Mucosa of descending colon (tissue), 3 donors: ENCODE results near the gene PXK. TPM values are rescaled to one million over a fixed set of nuclear protein-coding genes. Genes with fewer than 3 reads are reported as not detected.

Experiments
- ATAC-seq: fragments of 200-7000 bp; cut with Tn5 transposase; one replicate; pipeline ENCODE4 v1.9.1; 2020; ENCODE audit warnings: mild to moderate bottlenecking, moderate library complexity
- DNase-seq, 3 donors: peaks; one replicate each; pipeline ENCODE4 v3.0.0-alpha.2; 2020
- H3K36me3 ChIP-seq: fragments of 200-600 bp; one replicate; pipeline ENCODE4 v1.8.0; 2021; ENCODE audit warnings: low read depth, mild to moderate bottlenecking
- H3K4me1 ChIP-seq: fragments of 200-600 bp; one replicate; pipeline ENCODE4 v1.8.0; 2021; ENCODE audit warnings: low read depth, mild to moderate bottlenecking
- H3K4me3 ChIP-seq: fragments of 200-600 bp; one replicate; pipeline ENCODE4 v1.8.0; 2021; ENCODE audit warnings: mild to moderate bottlenecking
- H3K9me3 ChIP-seq: fragments of 200-600 bp; one replicate; pipeline ENCODE4 v1.8.0; 2021; ENCODE audit warnings: mild to moderate bottlenecking
- intact Hi-C, 2 donors: fragments of 100-400 bp; cut with DNase I in 1 of 2; cut with micrococcal nuclease in 1 of 2; formaldehyde crosslinking; loops; one replicate each; pipeline versions ENCODE4 v1.11.0 to v1.11.1; 2022; cut with DNase I, micrococcal nuclease
- total RNA-seq, 3 donors: library from RNA; stranded (reverse); fragmentation: NEBNext Ultra II Directional in 2 of 3; extraction: Animal tissue kit (Norgen Biotek cat#: 25700) in 2 of 3; gene quantifications; one replicate each; pipeline versions ENCODE4 v1.2.1 to v1.2.4, GENCODE V29; 2021 to 2023
- TF ChIP-seq, protein P1 (sequence below): fragments of 200-600 bp; IDR thresholded peaks from one replicate; pipeline ENCODE4 v1.8.0; 2022; ENCODE audit warnings: antibody characterized with exemption, mild to moderate bottlenecking
- donor health status: DM: no; HTN: no; CAD: no; lungs with moderate emphysema.
- donor health status: DM: no; HTN: no; CAD: no.
- donor health status: DM: no; HTN: yes; CAD: no.

PXK gene
- total RNA-seq, 3 donors from 2014 or later = 14.5 to 33.4 (median 19.5) TPM

DNA sequence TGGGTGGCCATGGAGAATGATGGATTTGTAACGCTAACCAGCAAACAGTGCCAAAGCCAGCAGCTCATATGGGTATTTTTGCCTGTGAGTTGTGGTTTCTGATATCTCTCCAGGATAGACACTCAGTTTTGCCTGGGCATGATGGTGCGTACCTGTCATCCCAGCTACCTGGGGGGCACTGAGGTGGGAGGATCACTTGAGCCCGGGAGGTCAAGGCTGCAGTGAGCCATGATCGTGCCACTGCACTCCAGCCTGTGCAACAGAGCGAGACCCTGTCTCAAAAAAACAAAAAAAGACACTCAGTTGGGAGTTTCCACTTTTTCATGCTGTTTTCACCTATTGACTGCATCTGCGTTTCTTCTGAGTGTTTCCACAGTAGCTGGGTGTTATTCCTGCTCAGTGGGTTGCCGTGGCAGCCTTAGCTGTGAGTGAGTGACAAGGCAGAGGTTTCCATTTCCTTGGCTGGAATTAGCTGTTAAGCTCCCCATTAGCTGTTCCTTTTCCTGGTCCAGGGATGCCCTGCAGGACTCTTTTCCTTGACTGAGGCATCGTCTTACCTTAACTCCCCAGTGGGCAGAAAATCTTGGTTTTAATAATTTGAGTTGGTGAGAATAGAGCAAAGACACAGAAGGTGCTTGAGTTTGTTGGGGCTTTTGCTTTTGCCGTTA, 40.9 kb upstream of the PXK start:
- Histone ChIP-seq H3K4me3 (no peak overlapping the region), H3K9me3 (no peaks in the 10 kb centered on the region), H3K36me3 (no peaks in the 10 kb centered on the region), H3K4me1 (no peaks in the 10 kb centered on the region)
- DNase-seq = no peak
- intact Hi-C loops = no loop called here
- TF ChIP-seq, protein P1, sequence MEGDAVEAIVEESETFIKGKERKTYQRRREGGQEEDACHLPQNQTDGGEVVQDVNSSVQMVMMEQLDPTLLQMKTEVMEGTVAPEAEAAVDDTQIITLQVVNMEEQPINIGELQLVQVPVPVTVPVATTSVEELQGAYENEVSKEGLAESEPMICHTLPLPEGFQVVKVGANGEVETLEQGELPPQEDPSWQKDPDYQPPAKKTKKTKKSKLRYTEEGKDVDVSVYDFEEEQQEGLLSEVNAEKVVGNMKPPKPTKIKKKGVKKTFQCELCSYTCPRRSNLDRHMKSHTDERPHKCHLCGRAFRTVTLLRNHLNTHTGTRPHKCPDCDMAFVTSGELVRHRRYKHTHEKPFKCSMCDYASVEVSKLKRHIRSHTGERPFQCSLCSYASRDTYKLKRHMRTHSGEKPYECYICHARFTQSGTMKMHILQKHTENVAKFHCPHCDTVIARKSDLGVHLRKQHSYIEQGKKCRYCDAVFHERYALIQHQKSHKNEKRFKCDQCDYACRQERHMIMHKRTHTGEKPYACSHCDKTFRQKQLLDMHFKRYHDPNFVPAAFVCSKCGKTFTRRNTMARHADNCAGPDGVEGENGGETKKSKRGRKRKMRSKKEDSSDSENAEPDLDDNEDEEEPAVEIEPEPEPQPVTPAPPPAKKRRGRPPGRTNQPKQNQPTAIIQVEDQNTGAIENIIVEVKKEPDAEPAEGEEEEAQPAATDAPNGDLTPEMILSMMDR = no peak
- no peak for ATAC-seq

DNA sequence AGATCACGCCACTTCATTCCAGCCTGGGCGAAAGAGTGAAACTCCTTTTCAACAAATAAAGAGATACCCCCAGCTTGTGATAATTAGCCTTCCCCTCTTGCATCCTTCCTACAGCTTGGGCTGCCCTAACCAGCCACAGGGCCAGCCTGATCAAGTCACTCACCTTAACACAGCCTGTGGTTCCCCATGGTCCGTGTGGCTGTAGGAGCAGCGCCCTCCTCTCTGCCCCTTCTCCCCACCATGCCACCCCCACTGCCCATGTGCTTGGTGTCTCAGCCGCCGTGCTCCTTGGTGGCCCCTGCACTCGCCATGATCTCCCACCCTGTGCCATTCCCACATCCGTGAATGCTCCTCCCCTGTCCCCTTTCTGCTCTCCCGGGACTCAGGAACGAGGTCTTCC, 39.8 kb upstream of the PXK start:
- Histone ChIP-seq H3K4me3 (no peak overlapping the region), H3K4me1 (no peaks in the 10 kb centered on the region), H3K36me3 (no peaks in the 10 kb centered on the region), H3K9me3 (no peaks in the 10 kb centered on the region)
- TF ChIP-seq, protein P1 = no peak
- DNase-seq (no peak), ATAC-seq (no peak)
- intact Hi-C loops = no loop called here

DNA sequence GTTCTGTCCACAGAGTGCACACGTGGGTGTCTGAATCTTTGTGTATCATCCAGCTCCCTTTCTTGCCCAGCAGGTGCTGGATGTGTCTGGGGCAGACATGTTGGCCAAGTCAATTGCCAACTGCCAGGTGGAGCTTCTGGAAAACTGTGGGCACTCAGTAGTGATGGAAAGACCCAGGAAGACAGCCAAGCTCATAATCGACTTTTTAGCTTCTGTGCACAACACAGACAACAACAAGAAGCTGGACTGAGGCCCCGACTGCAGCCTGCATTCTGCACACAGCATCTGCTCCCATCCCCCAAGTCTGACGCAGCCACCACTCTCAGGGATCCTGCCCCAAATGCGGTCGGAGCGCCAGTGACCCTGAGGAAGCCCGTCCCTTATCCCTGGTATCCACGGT, 39.2 kb upstream of the PXK start:
- intact Hi-C loops = no loop called here
- TF ChIP-seq, protein P1 = no peak
- ATAC-seq = no peak

DNA sequence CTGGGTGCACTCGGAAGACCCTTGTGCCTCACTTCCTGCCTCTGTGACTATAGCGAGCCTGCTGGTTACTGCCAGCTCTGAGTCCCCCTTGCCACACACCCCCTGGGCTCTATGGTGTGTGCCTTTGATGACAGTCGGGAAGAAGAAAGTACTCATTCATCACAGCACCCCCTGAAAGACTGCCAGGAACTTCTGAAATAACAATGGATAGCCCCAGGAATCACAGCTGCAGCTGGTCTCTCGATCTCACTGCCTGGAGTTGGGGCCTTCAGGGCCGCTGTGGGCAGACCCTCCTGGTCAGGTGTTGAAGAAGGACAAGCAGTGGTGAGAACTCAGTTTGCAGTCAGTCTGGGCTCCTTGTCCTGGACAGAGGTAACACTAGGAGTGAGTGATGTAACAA, 36.4 kb upstream of the PXK start:
- no peaks in the 10 kb centered on the region for H3K4me1 ChIP-seq
- H3K9me3 ChIP-seq = no peaks in the 10 kb centered on the region
- no peak overlapping the region for H3K4me3 ChIP-seq
- no peak for ATAC-seq
- TF ChIP-seq, protein P1 = no peak
- no peak for DNase-seq
- H3K36me3 ChIP-seq = no peaks in the 10 kb centered on the region
- intact Hi-C loops = loop anchor here in 1 of 2 donors (5.0 kb wide), 1 partner anchor 109 kb away; no protein-coding TSS in a partner anchor

More for the DNA sequence above, 39.2 kb upstream of the PXK start:
- Histone ChIP-seq H3K4me3 (no peak overlapping the region), H3K36me3 (no peaks in the 10 kb centered on the region), H3K9me3 (no peaks in the 10 kb centered on the region), H3K4me1 (no peaks in the 10 kb centered on the region)
- no peak for DNase-seq

DNA sequence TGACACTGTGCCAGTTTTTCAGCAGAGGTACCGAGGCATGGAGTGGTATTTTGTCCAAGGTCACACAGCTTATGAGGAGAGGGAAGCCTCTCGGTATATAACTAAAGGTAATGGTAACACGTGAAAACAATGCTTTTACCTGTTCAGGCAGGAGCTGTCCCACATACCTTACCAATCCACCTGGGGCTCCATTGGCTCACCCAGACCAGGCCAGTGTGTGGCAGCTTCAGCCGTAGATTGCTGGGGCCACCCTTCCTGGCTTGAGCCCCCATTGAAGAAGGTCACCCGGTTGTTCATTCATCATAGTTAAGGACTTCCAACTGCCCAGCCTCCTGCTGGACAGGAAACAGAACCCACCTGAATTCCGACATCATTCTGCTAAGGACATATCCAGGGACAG, 35.8 kb upstream of the PXK start:
- TF ChIP-seq, protein P1 = no peak
- no peak for ATAC-seq
- no peak overlapping the region for H3K4me3 ChIP-seq
- H3K4me1 ChIP-seq = no peaks in the 10 kb centered on the region
- DNase-seq = no peak
- H3K9me3 ChIP-seq = no peaks in the 10 kb centered on the region
- intact Hi-C loops = loop anchor here in 1 of 2 donors (5.0 kb wide), 1 partner anchor 110 kb away; no protein-coding TSS in a partner anchor
- H3K36me3 ChIP-seq = no peaks in the 10 kb centered on the region
